Measurements from ENCODE around the gene FAM110A. TPM values are rescaled to one million over a fixed set of nuclear protein-coding genes. Genes with fewer than 3 reads are reported as not detected.

The FAM110A gene
- total RNA-seq, 1 donor from 2014 or later, result 9.7 TPM

- DNase-seq (ENCODE audit: low spot score in 2 of 2), result no peak
- peaks cover 7 to 9% of the 10 kb centered on the region in 2 donors for H3K4me1 ChIP-seq
- H3K9me3 ChIP-seq, result no peaks in the 10 kb centered on the region
- peak overlapping the region; percentile 41 to 58 for H3K4me3 ChIP-seq
- no peaks in the 10 kb centered on the region for H3K36me3 ChIP-seq
- H3K27me3 ChIP-seq, result peaks cover 7% of the 10 kb centered on the region
- no peak overlapping the region for H3K27ac ChIP-seq
- TF ChIP-seq, protein P1, sequence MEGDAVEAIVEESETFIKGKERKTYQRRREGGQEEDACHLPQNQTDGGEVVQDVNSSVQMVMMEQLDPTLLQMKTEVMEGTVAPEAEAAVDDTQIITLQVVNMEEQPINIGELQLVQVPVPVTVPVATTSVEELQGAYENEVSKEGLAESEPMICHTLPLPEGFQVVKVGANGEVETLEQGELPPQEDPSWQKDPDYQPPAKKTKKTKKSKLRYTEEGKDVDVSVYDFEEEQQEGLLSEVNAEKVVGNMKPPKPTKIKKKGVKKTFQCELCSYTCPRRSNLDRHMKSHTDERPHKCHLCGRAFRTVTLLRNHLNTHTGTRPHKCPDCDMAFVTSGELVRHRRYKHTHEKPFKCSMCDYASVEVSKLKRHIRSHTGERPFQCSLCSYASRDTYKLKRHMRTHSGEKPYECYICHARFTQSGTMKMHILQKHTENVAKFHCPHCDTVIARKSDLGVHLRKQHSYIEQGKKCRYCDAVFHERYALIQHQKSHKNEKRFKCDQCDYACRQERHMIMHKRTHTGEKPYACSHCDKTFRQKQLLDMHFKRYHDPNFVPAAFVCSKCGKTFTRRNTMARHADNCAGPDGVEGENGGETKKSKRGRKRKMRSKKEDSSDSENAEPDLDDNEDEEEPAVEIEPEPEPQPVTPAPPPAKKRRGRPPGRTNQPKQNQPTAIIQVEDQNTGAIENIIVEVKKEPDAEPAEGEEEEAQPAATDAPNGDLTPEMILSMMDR (IDR thresholded peaks at IDR 0.05), result no peak
- intact Hi-C loops (cut with DNase I), result no loop called here
Measured at GRCh38 chr20:841568-842546, 8.3 kb downstream of the FAM110A start.

DNA sequence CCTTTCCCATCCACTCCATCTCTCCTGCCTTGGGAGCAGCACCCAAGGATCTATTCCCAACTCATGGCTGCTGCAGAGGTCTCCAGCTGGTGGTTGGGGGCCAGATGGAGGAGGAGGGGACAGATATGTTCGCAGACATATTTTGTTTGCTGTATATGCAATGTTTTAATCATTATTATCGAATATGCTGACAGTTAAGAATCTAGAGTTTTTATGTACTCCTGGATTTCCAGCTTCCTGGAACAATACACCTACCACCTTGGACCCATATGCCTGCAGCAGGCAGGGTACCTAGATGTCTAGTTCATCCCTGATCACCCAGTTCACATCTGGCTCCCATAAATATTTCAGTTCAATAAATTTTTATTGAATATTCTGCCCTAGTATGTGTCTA lies 9.0 kb downstream of the FAM110A start:
- no peak for DNase-seq (ENCODE audit: low spot score in 2 of 2)
- Histone ChIP-seq H3K27me3 (peaks cover 7% of the 10 kb centered on the region), H3K36me3 (no peaks in the 10 kb centered on the region), H3K27ac (no peak overlapping the region), H3K9me3 (no peaks in the 10 kb centered on the region), H3K4me1 (peaks cover 7 to 9% of the 10 kb centered on the region in 2 donors), H3K4me3 (no peak overlapping the region)
- intact Hi-C loops (cut with DNase I), result no loop called here
- TF ChIP-seq, protein P1 (IDR thresholded peaks at IDR 0.05), result no peak

DNA sequence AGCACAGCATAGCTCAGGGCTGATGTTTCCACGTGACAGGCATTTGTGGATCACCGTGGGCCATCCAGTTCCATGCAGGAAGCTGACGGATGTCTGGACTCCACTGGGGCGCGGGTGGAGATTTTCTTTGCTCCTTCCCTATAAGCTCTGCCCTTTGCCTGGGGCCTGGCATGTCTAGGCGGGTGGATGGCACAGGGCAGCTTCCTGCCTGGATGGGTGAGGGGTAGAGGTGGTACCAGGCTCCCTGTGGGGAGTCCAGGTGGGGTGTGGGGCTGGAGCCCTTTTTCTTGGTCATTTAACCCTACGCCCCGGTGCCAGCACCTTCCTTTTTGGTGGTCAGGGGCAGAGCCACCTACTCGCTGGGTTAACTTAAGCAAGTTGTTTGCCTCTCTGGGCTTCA lies 10.4 kb downstream of the FAM110A start:
- peaks cover 7 to 9% of the 10 kb centered on the region in 2 donors for H3K4me1 ChIP-seq
- intact Hi-C loops (cut with DNase I), result no loop called here
- H3K27me3 ChIP-seq, result peaks cover 7% of the 10 kb centered on the region
- DNase-seq (ENCODE audit: low spot score in 2 of 2), result no peak
- TF ChIP-seq, protein P1 (IDR thresholded peaks at IDR 0.05), result no peak
- H3K9me3 ChIP-seq, result no peaks in the 10 kb centered on the region
- H3K4me3 ChIP-seq, result peak overlapping the region in 1 of 2 donors; percentile 61
- no peaks in the 10 kb centered on the region for H3K36me3 ChIP-seq
- H3K27ac ChIP-seq, result no peak overlapping the region

GRCh38 chr20:844473-845225 lies 11.1 kb downstream of the FAM110A start:
- DNase-seq (ENCODE audit: low spot score in 2 of 2), result peak; percentile 64 to 92
- no peaks in the 10 kb centered on the region for H3K9me3 ChIP-seq
- H3K4me3 ChIP-seq, result peak overlapping the region; percentile 36 to 61
- peaks cover 7% of the 10 kb centered on the region for H3K27me3 ChIP-seq
- peaks cover 7 to 9% of the 10 kb centered on the region in 2 donors for H3K4me1 ChIP-seq
- H3K36me3 ChIP-seq, result no peaks in the 10 kb centered on the region
- H3K27ac ChIP-seq, result no peak overlapping the region
- intact Hi-C loops (cut with DNase I), result no loop called here
- TF ChIP-seq, protein P1 (IDR thresholded peaks at IDR 0.05), result no peak

DNA sequence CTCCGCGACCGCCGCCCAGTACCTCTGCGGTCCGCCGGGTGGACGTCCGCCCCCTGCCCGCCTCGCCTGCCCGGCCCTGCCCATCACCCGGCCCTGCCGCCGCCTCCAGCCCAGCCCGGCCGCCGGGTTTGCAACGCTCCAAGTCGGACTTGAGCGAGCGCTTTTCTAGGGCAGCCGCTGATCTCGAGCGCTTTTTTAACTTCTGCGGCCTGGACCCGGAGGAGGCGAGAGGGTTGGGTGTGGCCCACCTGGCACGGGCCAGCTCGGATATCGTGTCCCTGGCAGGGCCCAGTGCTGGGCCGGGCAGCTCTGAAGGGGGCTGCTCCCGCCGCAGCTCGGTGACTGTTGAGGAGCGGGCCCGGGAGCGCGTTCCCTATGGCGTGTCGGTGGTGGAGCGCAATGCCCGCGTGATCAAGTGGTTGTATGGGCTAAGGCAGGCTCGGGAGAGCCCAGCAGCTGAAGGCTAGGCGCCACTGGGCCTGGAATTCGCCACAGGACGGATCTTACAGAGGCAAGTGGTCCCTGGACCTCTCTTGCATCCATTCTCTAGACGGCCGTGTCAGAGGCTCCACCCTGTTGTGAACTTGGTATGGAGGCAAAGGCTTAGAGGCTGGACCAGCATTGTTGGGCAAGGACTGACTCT lies 11.8 kb downstream of the FAM110A start:
- no peak for DNase-seq (ENCODE audit: low spot score in 2 of 2)
- peaks cover 7% of the 10 kb centered on the region for H3K27me3 ChIP-seq
- no peaks in the 10 kb centered on the region for H3K36me3 ChIP-seq
- H3K4me1 ChIP-seq, result peaks cover 7 to 9% of the 10 kb centered on the region in 2 donors
- TF ChIP-seq, protein P1 (IDR thresholded peaks at IDR 0.05), result no peak
- intact Hi-C loops (cut with DNase I), result no loop called here
- peak overlapping the region; percentile 36 to 61 for H3K4me3 ChIP-seq
- H3K27ac ChIP-seq, result no peak overlapping the region
- H3K9me3 ChIP-seq, result no peaks in the 10 kb centered on the region
